HCT116 (cell line): ENCODE results near the gene VSTM1. TPM values are rescaled to one million over a fixed set of nuclear protein-coding genes. Genes with fewer than 3 reads are reported as not detected.

ENCODE experiments used
- ATAC-seq: fragments of 200-7000 bp; cut with Tn5 transposase; 2 replicates; pipeline ENCODE4 v1.9.1; 2020; ENCODE audit warnings: mild to moderate bottlenecking, moderate library complexity
- BruUV-seq: library from RNA; stranded (reverse); fragments of 400-500 nt; replicated peaks from 2 replicates; lab custom pipeline; 2021; lab: Mats Ljungman, UMichigan
- CTCF ChIA-PET: fragments of 300-600 bp; sonication (Branson Sonifier 250); formaldehyde crosslinking; loops from one replicate; lab custom pipeline; 2021; ENCODE audit warnings: antibody characterized with exemption; lab: Charles Lee
- POLR2A ChIA-PET: fragments of 300-600, 350-600 bp; sonication (Branson Sonifier 250); formaldehyde crosslinking; loops from one replicate; lab custom pipeline; 2021; ENCODE audit warnings: antibody characterized with exemption; lab: Charles Lee
- RAD21 ChIA-PET, 2 experiments: fragments of 300-600 bp; sonication (Branson Sonifier 250); formaldehyde crosslinking; loops; one replicate each; lab custom pipeline; 2023; ENCODE audit warnings: low total read pairs in 2 of 2; ENCODE audit not compliant: uncharacterized antibody in 2 of 2, unreplicated experiment in 2 of 2, low non-redundant PET in 1 of 2; lab: Charles Lee
- DNase-seq: peaks from one replicate; pipeline ENCODE4 v3.0.0-alpha.2; 2010; ENCODE audit warnings: low read depth, low spot score
- H2AFZ ChIP-seq: fragments of 200-600 bp; shearing (Covaris generic), sonication (generic); 2 replicates; pipeline ENCODE4 v1.6.1; 2017; ENCODE audit warnings: low read depth, mixed run types, mixed read lengths, antibody characterized with exemption, low read length; ENCODE audit not compliant: poor library complexity, severe bottlenecking
- H3K27ac ChIP-seq: 2 replicates; pipeline ENCODE4 v1.5.1; 2012; ENCODE audit warnings: low read depth, low read length
- H3K27me3 ChIP-seq: fragments of 200-600 bp; sonication (generic); 2 replicates; pipeline ENCODE4 v1.6.1; 2016; ENCODE audit warnings: mixed run types, low read length, mixed read lengths; ENCODE audit not compliant: insufficient read depth
- H3K36me3 ChIP-seq, 2 experiments: fragments of 200-500 bp in 1 of 2; fragments of 200-600 bp in 1 of 2; sonication (Bioruptor generic) in 1 of 2; sonication (generic) in 1 of 2; 2 replicates each; pipeline versions ENCODE4 v1.5.1 to v1.6.1; 2014 to 2016; ENCODE audit warnings: low read length in 2 of 2, inconsistent platforms in 1 of 2, mixed read lengths in 1 of 2, mixed run types in 1 of 2; ENCODE audit not compliant: insufficient read depth in 2 of 2, control insufficient read depth in 1 of 2
- H3K4me1 ChIP-seq, 2 experiments: fragments of 200-600 bp in 1 of 2; sonication (generic) in 1 of 2; 2 replicates each; pipeline versions ENCODE4 v1.5.1 to v1.6.1; 2012 to 2017; ENCODE audit warnings: low read length in 2 of 2, inconsistent platforms in 1 of 2, mild to moderate bottlenecking in 1 of 2, mixed read lengths in 1 of 2, mixed run types in 1 of 2, moderate library complexity in 1 of 2; ENCODE audit not compliant: insufficient read depth in 2 of 2, control insufficient read depth in 1 of 2
- H3K4me2 ChIP-seq: fragments of 200-600 bp; sonication (generic); 2 replicates; pipeline ENCODE4 v1.6.1; 2017; ENCODE audit warnings: mixed run types, low read length, mixed read lengths
- H3K4me3 ChIP-seq, 2 experiments: fragments of 200-600 bp in 1 of 2; sonication (generic) in 1 of 2; replicated peaks in 1 of 2; 2 replicates each; pipeline ENCODE4 v1.5.1; 2011 to 2016; ENCODE audit warnings: low read length in 2 of 2, control low read depth in 1 of 2, low read depth in 1 of 2, mild to moderate bottlenecking in 1 of 2, mixed read lengths in 1 of 2, mixed run types in 1 of 2
- H3K79me2 ChIP-seq: fragments of 200-600 bp; sonication (generic); 2 replicates; pipeline ENCODE4 v1.6.1; 2017; ENCODE audit warnings: mild to moderate bottlenecking, mixed run types, low read length, moderate library complexity, mixed read lengths; ENCODE audit not compliant: insufficient read depth
- H3K9ac ChIP-seq: fragments of 200-600 bp; sonication (generic); 2 replicates; pipeline ENCODE4 v1.6.1; 2016; ENCODE audit warnings: low read length, mixed read lengths
- H3K9me2 ChIP-seq: fragments of 200-600 bp; sonication (generic), shearing (Covaris generic); 2 replicates; pipeline ENCODE4 v1.6.1; 2017; ENCODE audit warnings: mixed run types, mild to moderate bottlenecking, moderate library complexity; ENCODE audit not compliant: insufficient read depth
- H3K9me3 ChIP-seq, 2 experiments: fragments of 200-500 bp in 1 of 2; fragments of 200-600 bp in 1 of 2; sonication (Bioruptor generic) in 1 of 2; sonication (generic) in 1 of 2; 2 replicates each; pipeline ENCODE4 v1.6.1; 2014 to 2017; ENCODE audit warnings: low read length in 2 of 2, mixed read lengths in 2 of 2, inconsistent platforms in 1 of 2, low read depth in 1 of 2, mild to moderate bottlenecking in 1 of 2, mixed run types in 1 of 2, moderate library complexity in 1 of 2; ENCODE audit not compliant: control insufficient read depth in 1 of 2, insufficient read depth in 1 of 2
- H4K20me1 ChIP-seq: fragments of 200-600 bp; sonication (generic), shearing (Covaris generic); 2 replicates; pipeline ENCODE4 v1.6.1; 2017; ENCODE audit warnings: mixed run types, mild to moderate bottlenecking, moderate library complexity; ENCODE audit not compliant: insufficient read depth
- CEBPB ChIP-seq: IDR thresholded peaks from 2 replicates; pipeline ENCODE4 v1.6.1; 2012; ENCODE audit warnings: low read depth
- EGR1 ChIP-seq: IDR thresholded peaks from 2 replicates; pipeline ENCODE4 v1.6.1; 2012; ENCODE audit warnings: low read depth
- ELF1 ChIP-seq: IDR thresholded peaks from 2 replicates; pipeline ENCODE4 v1.6.1; 2012; ENCODE audit warnings: low read depth, borderline replicate concordance
- EZH2 ChIP-seq: fragments of 200-600 bp; sonication (generic); IDR thresholded peaks from 2 replicates; pipeline ENCODE4 v1.6.1; 2017; ENCODE audit warnings: antibody characterized with exemption, mixed run types
- FOSL1 ChIP-seq: IDR thresholded peaks from 2 replicates; pipeline ENCODE4 v1.6.1; 2012; ENCODE audit warnings: low read depth
- JUND ChIP-seq: IDR thresholded peaks from 2 replicates; pipeline ENCODE4 v1.6.1; 2012
- POLR2A ChIP-seq: IDR thresholded peaks from 2 replicates; pipeline ENCODE4 v1.7.0; 2011; ENCODE audit warnings: borderline replicate concordance; ENCODE audit not compliant: insufficient read depth, insufficient read length; ENCODE audit errors: extremely low read depth
- POLR2AphosphoS5 ChIP-seq: IDR thresholded peaks from 2 replicates; pipeline ENCODE4 v1.6.1; 2011; ENCODE audit warnings: mild to moderate bottlenecking, low read depth, low read length, moderate library complexity
- SIN3A ChIP-seq: IDR thresholded peaks from 2 replicates; pipeline ENCODE4 v1.6.1; 2012; ENCODE audit warnings: low read depth
- SRF ChIP-seq: IDR thresholded peaks from 2 replicates; pipeline ENCODE4 v1.6.1; 2012; ENCODE audit warnings: low read depth
- YY1 ChIP-seq: IDR thresholded peaks from 2 replicates; pipeline ENCODE4 v1.6.1; 2011; ENCODE audit warnings: low read length, low read depth, moderate library complexity, mild to moderate bottlenecking; ENCODE audit not compliant: insufficient replicate concordance; ENCODE audit errors: extremely low read depth
- intact Hi-C: fragments of 100-400 bp; cut with micrococcal nuclease; formaldehyde crosslinking; loops from 2 replicates; pipeline ENCODE4 v1.10.0; 2022
- total RNA-seq: library from RNA; stranded (reverse); gene quantifications from one replicate; pipeline ENCODE4 v1.2.1, GENCODE V29; 2021; ENCODE audit not compliant: unreplicated experiment
- TF ChIP-seq, protein P1 (sequence below): IDR thresholded peaks from 2 replicates; pipeline ENCODE4 v1.6.1; 2012
- TF ChIP-seq, protein P2 (sequence below): IDR thresholded peaks from 2 replicates; pipeline ENCODE4 v1.6.1; 2012
- TF ChIP-seq, protein P3 (sequence below), 3 experiments: fragments of 200-600 bp in 1 of 3; sonication (generic) in 1 of 3; IDR thresholded peaks in 2 of 3; conservative IDR thresholded peaks in 1 of 3; 2 replicates each; pipeline ENCODE4 v1.5.1; 2012 to 2017; ENCODE audit warnings: low read depth in 2 of 3, low read length in 2 of 3, antibody characterized with exemption in 1 of 3, borderline replicate concordance in 1 of 3, control low read depth in 1 of 3, mild to moderate bottlenecking in 1 of 3, mixed read lengths in 1 of 3, mixed run types in 1 of 3, moderate library complexity in 1 of 3; ENCODE audit not compliant: insufficient read depth in 1 of 3

Gene VSTM1
- total RNA-seq, 1 experiment from 2014 or later: not detected

DNA sequence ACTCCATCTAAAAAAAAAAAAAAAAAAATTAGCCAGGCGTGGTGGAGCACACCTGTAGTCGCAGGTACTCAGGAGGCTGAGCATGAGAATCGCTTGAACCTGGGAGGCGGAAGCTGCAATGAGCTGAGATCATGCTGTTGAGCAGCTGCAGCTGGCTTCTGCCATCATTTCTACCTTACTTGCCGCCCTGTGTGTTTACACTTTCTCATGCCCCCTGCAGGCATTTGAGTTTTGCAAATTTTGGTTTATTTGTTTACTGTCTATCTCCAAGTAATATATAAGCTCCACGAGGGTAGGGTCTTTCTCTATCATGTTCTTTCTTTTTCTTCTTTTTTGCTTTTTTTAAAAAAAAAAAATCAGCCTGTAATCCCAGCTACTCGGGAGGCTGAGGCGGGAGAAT, 54.3 kb downstream of the VSTM1 start:
- CTCF ChIA-PET: no interaction called here

More for the DNA sequence above, 54.3 kb downstream of the VSTM1 start:
- Histone ChIP-seq H3K4me2 (no peak overlapping the region), H3K9me3 (no peaks in the 10 kb centered on the region), H3K4me1 (no peaks in the 10 kb centered on the region; a peak in 1 of 4 replicates), H3K4me3 (no peak overlapping the region), H3K9me2 (no peaks in the 10 kb centered on the region), H3K36me3 (no peaks in the 10 kb centered on the region), H4K20me1 (no peaks in the 10 kb centered on the region), H3K27me3 (no peaks in the 10 kb centered on the region), H3K79me2 (no peaks in the 10 kb centered on the region), H3K9ac (no peak overlapping the region), H2AFZ (no peak overlapping the region), H3K27ac (no peak overlapping the region)
- TF ChIP-seq CEBPB: no peak
- TF ChIP-seq YY1: no peak
- TF ChIP-seq, protein P1, sequence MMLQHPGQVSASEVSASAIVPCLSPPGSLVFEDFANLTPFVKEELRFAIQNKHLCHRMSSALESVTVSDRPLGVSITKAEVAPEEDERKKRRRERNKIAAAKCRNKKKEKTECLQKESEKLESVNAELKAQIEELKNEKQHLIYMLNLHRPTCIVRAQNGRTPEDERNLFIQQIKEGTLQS: no peak
- TF ChIP-seq EZH2: no peak
- TF ChIP-seq ELF1: no peak
- TF ChIP-seq EGR1: no peak
- TF ChIP-seq FOSL1: no peak
- no peak for TF ChIP-seq SRF
- TF ChIP-seq JUND: no peak
- no peak for TF ChIP-seq POLR2A
- TF ChIP-seq, protein P2, sequence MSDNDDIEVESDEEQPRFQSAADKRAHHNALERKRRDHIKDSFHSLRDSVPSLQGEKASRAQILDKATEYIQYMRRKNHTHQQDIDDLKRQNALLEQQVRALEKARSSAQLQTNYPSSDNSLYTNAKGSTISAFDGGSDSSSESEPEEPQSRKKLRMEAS: no peak
- no peak for TF ChIP-seq SIN3A
- TF ChIP-seq, protein P3, sequence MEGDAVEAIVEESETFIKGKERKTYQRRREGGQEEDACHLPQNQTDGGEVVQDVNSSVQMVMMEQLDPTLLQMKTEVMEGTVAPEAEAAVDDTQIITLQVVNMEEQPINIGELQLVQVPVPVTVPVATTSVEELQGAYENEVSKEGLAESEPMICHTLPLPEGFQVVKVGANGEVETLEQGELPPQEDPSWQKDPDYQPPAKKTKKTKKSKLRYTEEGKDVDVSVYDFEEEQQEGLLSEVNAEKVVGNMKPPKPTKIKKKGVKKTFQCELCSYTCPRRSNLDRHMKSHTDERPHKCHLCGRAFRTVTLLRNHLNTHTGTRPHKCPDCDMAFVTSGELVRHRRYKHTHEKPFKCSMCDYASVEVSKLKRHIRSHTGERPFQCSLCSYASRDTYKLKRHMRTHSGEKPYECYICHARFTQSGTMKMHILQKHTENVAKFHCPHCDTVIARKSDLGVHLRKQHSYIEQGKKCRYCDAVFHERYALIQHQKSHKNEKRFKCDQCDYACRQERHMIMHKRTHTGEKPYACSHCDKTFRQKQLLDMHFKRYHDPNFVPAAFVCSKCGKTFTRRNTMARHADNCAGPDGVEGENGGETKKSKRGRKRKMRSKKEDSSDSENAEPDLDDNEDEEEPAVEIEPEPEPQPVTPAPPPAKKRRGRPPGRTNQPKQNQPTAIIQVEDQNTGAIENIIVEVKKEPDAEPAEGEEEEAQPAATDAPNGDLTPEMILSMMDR (IDR thresholded peaks at IDR 0.05 in 2 of 3, conservative IDR thresholded peaks at IDR 0.05 in 1 of 3; ENCODE audit: borderline replicate concordance in 1 of 3, insufficient read depth in 1 of 3, low read depth in 2 of 3, low read length in 2 of 3): no peak
- no peak for TF ChIP-seq POLR2AphosphoS5
- intact Hi-C loops: no loop called here
- ChIA-PET POLR2A (interaction anchor here (0.7 kb wide), 1 partner anchor 14 kb away, joined by 3 read pairs; no protein-coding TSS in a partner anchor), RAD21 (no interaction called here)
- ATAC-seq (no peak), DNase-seq (no peak)
- BruUV-seq: no TSS peak
